Mesendoderm (in vitro differentiated cells): ENCODE measurements around the gene SLC6A17.

Experiments
- DNase-seq: peaks from one replicate; pipeline ENCODE4 v3.0.0; 2013
- H2AK5ac ChIP-seq: 2 replicates; pipeline ENCODE4 v1.6.1; 2013; ENCODE audit warnings: low read length, inconsistent platforms
- H2BK120ac ChIP-seq: 2 replicates; pipeline ENCODE4 v1.6.1; 2013; ENCODE audit warnings: low read depth, mild to moderate bottlenecking, low read length, moderate library complexity, mixed read lengths
- H2BK15ac ChIP-seq: replicated peaks from 2 replicates; pipeline ENCODE4 v1.6.1; 2013; ENCODE audit warnings: low read depth, mild to moderate bottlenecking, moderate library complexity
- H2BK5ac ChIP-seq: 2 replicates; pipeline ENCODE4 v1.6.1; 2013; ENCODE audit warnings: low read length, inconsistent platforms
- H3K18ac ChIP-seq: 2 replicates; pipeline ENCODE4 v1.6.1; 2013; ENCODE audit warnings: mild to moderate bottlenecking, low read length, mixed read lengths
- H3K23ac ChIP-seq: one replicate; pipeline ENCODE4 v1.6.1; 2013; ENCODE audit warnings: low read length
- H3K27ac ChIP-seq: 2 replicates; pipeline ENCODE4 v1.5.1; 2013; ENCODE audit warnings: low read depth, mild to moderate bottlenecking, inconsistent platforms, low read length, moderate library complexity
- H3K27me3 ChIP-seq: 2 replicates; pipeline ENCODE4 v1.6.1; 2013; ENCODE audit warnings: low read length, control low read depth, mild to moderate bottlenecking, inconsistent platforms; ENCODE audit not compliant: insufficient read depth, poor library complexity
- H3K36me3 ChIP-seq: 2 replicates; pipeline ENCODE4 v1.6.1; 2013; ENCODE audit warnings: low read length, inconsistent platforms; ENCODE audit not compliant: control insufficient read depth, insufficient read depth
- H3K4ac ChIP-seq: one replicate; pipeline ENCODE4 v1.6.1; 2013; ENCODE audit warnings: low read depth, mild to moderate bottlenecking, low read length, moderate library complexity
- H3K4me1 ChIP-seq: 2 replicates; pipeline ENCODE4 v1.6.1; 2013; ENCODE audit warnings: low read depth, low read length, inconsistent platforms; ENCODE audit not compliant: control insufficient read depth
- H3K4me2 ChIP-seq: 2 replicates; pipeline ENCODE4 v1.6.1; 2013; ENCODE audit warnings: low read length
- H3K4me3 ChIP-seq: 2 replicates; pipeline ENCODE4 v1.5.1; 2013; ENCODE audit warnings: mild to moderate bottlenecking, low read length
- H3K56ac ChIP-seq: one replicate; pipeline ENCODE4 v1.6.1; 2013; ENCODE audit warnings: low read length
- H3K79me1 ChIP-seq: 2 replicates; pipeline ENCODE4 v1.6.1; 2013; ENCODE audit warnings: low read length, inconsistent platforms
- H3K79me2 ChIP-seq: 2 replicates; pipeline ENCODE4 v1.6.1; 2013; ENCODE audit warnings: mild to moderate bottlenecking, low read length; ENCODE audit not compliant: control insufficient read depth, insufficient read depth
- H3K9ac ChIP-seq: 2 replicates; pipeline ENCODE4 v1.6.1; 2013; ENCODE audit warnings: low read length, inconsistent platforms
- H4K5ac ChIP-seq: one replicate; pipeline ENCODE4 v1.6.1; 2013; ENCODE audit warnings: low read length
- H4K8ac ChIP-seq: one replicate; pipeline ENCODE4 v1.6.1; 2013; ENCODE audit warnings: low read depth, mild to moderate bottlenecking, control low read depth, low read length, moderate library complexity
- WGBS: extraction: QIAGEN DNeasy Blood & Tissue Kit; methylation state at CpG from one replicate; pipeline ENCODE4 v1.1.7; 2013; ENCODE audit warnings: low lambda C conversion rate, missing lambda C conversion rate; ENCODE audit not compliant: insufficient coverage; ENCODE audit errors: extremely low coverage; 5-methylcytosine and 5-hydroxymethylcytosine counted together

SLC6A17 gene

GRCh38 chr1:110218137-110218536 lies 67.8 kb downstream of the SLC6A17 start:
- Histone ChIP-seq H2BK120ac (no peak overlapping the region), H3K18ac (no peak overlapping the region), H3K4me1 (peaks cover 34% of the 10 kb centered on the region), H4K8ac (no peak overlapping the region), H3K9ac (no peak overlapping the region), H3K4me3 (no peak overlapping the region), H3K4me2 (no peak overlapping the region), H3K79me2 (peaks cover 49% of the 10 kb centered on the region), H3K27me3 (no peaks in the 10 kb centered on the region), H3K27ac (no peak overlapping the region), H3K36me3 (peaks cover 2% of the 10 kb centered on the region), H2AK5ac (no peak overlapping the region), H3K4ac (no peak overlapping the region), H3K56ac (no peak overlapping the region), H2BK5ac (no peak overlapping the region), H3K23ac (no peak overlapping the region), H3K79me1 (peaks cover 40% of the 10 kb centered on the region), H4K5ac (no peak overlapping the region), H2BK15ac (no peak overlapping the region)
- peak; percentile 83 for DNase-seq
- WGBS: no CpG with 5 or more reads among the region's 5 CpGs

DNA sequence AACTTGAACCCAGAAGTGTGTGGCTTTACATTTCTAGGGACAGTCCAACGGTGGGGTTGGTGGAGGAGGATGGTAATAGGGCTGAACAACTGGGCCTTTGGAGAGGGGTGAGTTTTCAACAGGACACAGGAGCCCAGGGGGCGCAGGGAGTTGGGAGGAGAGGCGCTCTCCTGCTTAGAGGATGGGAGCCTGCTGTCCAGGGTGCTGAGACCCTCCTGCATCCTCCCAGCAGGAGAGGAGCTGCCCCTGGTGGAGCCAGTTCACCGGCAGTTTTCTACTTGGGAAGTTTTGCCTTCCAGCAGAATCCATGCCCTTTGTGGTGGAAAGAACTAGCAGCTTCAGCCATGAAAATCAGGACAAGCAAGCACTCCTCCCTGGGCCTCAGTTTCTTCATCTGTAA lies 68.4 kb downstream of the SLC6A17 start:
- Histone ChIP-seq H4K5ac (no peak overlapping the region), H2AK5ac (no peak overlapping the region), H3K27ac (no peak overlapping the region), H2BK15ac (no peak overlapping the region), H3K56ac (no peak overlapping the region), H3K23ac (no peak overlapping the region), H3K4me3 (no peak overlapping the region), H3K27me3 (no peaks in the 10 kb centered on the region), H3K4me2 (no peak overlapping the region), H2BK120ac (no peak overlapping the region), H3K4me1 (peaks cover 32% of the 10 kb centered on the region), H3K4ac (no peak overlapping the region), H3K79me2 (peaks cover 47% of the 10 kb centered on the region), H2BK5ac (no peak overlapping the region), H3K79me1 (peaks cover 45% of the 10 kb centered on the region), H3K9ac (no peak overlapping the region), H3K18ac (no peak overlapping the region), H4K8ac (no peak overlapping the region), H3K36me3 (peaks cover 6% of the 10 kb centered on the region)
- WGBS: no CpG with 5 or more reads among the region's 4 CpGs
- DNase-seq: peak; percentile 62

DNA sequence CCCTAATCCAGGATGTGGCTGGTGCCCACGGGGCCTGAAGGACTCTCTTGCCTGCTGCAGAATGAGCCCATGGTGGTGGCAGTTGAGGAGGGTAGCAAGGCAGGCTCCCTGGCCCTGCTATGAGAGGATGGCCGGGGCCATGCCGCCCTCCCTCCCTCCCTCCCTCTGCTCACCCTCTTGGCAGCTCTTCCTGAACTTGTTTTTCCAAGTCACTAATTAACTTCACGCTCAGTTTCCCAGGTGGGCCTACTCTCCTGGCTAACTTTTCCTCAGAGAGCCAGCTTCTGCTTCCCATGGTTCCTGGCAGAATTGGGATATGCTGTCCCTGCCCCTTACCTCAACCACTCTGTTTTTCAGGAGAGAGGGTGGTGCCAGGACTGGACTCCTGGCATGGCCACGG lies 70.0 kb downstream of the SLC6A17 start:
- no peak overlapping the region for H3K56ac ChIP-seq
- H3K36me3 ChIP-seq: peaks cover 6% of the 10 kb centered on the region
- H2BK15ac ChIP-seq: no peak overlapping the region
- peaks cover 31% of the 10 kb centered on the region for H3K79me2 ChIP-seq
- H3K23ac ChIP-seq: no peak overlapping the region
- H3K27me3 ChIP-seq: no peaks in the 10 kb centered on the region
- no CpG with 5 or more reads among the region's 5 CpGs for WGBS
- H2BK5ac ChIP-seq: no peak overlapping the region
- H2AK5ac ChIP-seq: no peak overlapping the region
- H3K9ac ChIP-seq: no peak overlapping the region
- no peak overlapping the region for H3K18ac ChIP-seq
- no peak overlapping the region for H3K4me3 ChIP-seq
- DNase-seq: no peak
- H3K79me1 ChIP-seq: peaks cover 40% of the 10 kb centered on the region
- H4K8ac ChIP-seq: no peak overlapping the region
- H4K5ac ChIP-seq: no peak overlapping the region
- no peak overlapping the region for H3K4ac ChIP-seq
- no peak overlapping the region for H3K27ac ChIP-seq
- no peak overlapping the region for H2BK120ac ChIP-seq
- H3K4me1 ChIP-seq: peaks cover 24% of the 10 kb centered on the region
- no peak overlapping the region for H3K4me2 ChIP-seq

GRCh38 chr1:110221119-110221518 lies 70.8 kb downstream of the SLC6A17 start:
- no CpG with 5 or more reads among the region's 4 CpGs for WGBS
- no peak overlapping the region for H3K4ac ChIP-seq
- H2BK15ac ChIP-seq: no peak overlapping the region
- no peak overlapping the region for H3K23ac ChIP-seq
- H3K36me3 ChIP-seq: peaks cover 6% of the 10 kb centered on the region
- H4K8ac ChIP-seq: no peak overlapping the region
- H3K27ac ChIP-seq: no peak overlapping the region
- H3K4me1 ChIP-seq: peaks cover 22% of the 10 kb centered on the region
- H4K5ac ChIP-seq: no peak overlapping the region
- no peak overlapping the region for H2BK120ac ChIP-seq
- no peak overlapping the region for H3K56ac ChIP-seq
- H3K27me3 ChIP-seq: no peaks in the 10 kb centered on the region
- H3K79me1 ChIP-seq: peaks cover 41% of the 10 kb centered on the region
- no peak for DNase-seq
- no peak overlapping the region for H3K4me3 ChIP-seq
- no peak overlapping the region for H3K9ac ChIP-seq
- peaks cover 30% of the 10 kb centered on the region for H3K79me2 ChIP-seq
- H2AK5ac ChIP-seq: no peak overlapping the region
- no peak overlapping the region for H3K18ac ChIP-seq
- no peak overlapping the region for H2BK5ac ChIP-seq
- H3K4me2 ChIP-seq: no peak overlapping the region

DNA sequence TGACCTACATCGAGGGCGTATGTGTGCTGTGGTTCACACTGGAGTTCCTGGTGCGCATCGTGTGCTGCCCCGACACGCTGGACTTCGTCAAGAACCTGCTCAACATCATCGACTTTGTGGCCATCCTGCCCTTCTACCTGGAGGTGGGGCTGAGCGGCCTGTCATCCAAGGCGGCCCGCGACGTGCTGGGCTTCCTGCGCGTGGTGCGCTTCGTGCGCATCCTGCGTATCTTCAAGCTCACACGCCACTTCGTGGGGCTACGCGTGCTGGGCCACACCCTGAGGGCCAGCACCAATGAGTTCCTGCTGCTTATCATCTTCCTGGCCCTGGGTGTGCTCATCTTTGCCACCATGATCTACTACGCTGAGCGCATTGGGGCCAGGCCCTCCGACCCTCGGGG lies 72.8 kb downstream of the SLC6A17 start:
- H3K36me3 ChIP-seq: peaks cover 8% of the 10 kb centered on the region

DNA sequence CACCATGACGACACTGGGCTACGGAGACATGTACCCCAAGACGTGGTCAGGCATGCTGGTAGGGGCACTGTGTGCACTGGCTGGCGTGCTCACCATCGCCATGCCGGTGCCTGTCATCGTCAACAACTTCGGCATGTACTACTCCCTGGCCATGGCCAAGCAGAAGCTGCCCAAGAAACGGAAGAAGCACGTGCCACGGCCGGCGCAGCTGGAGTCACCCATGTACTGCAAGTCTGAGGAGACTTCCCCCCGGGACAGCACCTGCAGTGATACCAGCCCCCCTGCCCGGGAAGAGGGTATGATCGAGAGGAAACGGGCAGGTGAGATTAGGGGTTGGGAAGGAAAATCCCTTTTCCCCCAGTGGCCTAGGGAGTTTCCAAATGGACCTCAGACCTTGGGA lies 73.3 kb downstream of the SLC6A17 start:
- Histone ChIP-seq H3K79me2 (peaks cover 21% of the 10 kb centered on the region), H3K27ac (no peak overlapping the region), H3K56ac (no peak overlapping the region), H3K27me3 (no peaks in the 10 kb centered on the region), H3K79me1 (peaks cover 35% of the 10 kb centered on the region), H3K4ac (no peak overlapping the region), H2BK5ac (no peak overlapping the region), H3K4me2 (no peak overlapping the region), H3K18ac (no peak overlapping the region), H2AK5ac (no peak overlapping the region), H3K4me1 (peaks cover 3% of the 10 kb centered on the region), H2BK15ac (no peak overlapping the region), H3K9ac (no peak overlapping the region), H4K5ac (no peak overlapping the region), H2BK120ac (no peak overlapping the region), H3K36me3 (peaks cover 8% of the 10 kb centered on the region), H3K4me3 (no peak overlapping the region), H3K23ac (no peak overlapping the region), H4K8ac (no peak overlapping the region)
- no peak for DNase-seq
- WGBS: no CpG with 5 or more reads among the region's 17 CpGs

More for the DNA sequence above, 72.8 kb downstream of the SLC6A17 start:
- H3K27me3 ChIP-seq: no peaks in the 10 kb centered on the region
- no peak overlapping the region for H2AK5ac ChIP-seq
- H3K4me1 ChIP-seq: peaks cover 6% of the 10 kb centered on the region
- H2BK5ac ChIP-seq: no peak overlapping the region
- peaks cover 22% of the 10 kb centered on the region for H3K79me2 ChIP-seq
- no peak overlapping the region for H4K5ac ChIP-seq
- H3K23ac ChIP-seq: no peak overlapping the region
- H3K4me2 ChIP-seq: no peak overlapping the region
- peaks cover 35% of the 10 kb centered on the region for H3K79me1 ChIP-seq
- no peak for DNase-seq
- no peak overlapping the region for H2BK120ac ChIP-seq
- no peak overlapping the region for H3K4me3 ChIP-seq
- H3K27ac ChIP-seq: no peak overlapping the region
- no CpG with 5 or more reads among the region's 27 CpGs for WGBS
- H3K9ac ChIP-seq: no peak overlapping the region
- no peak overlapping the region for H3K56ac ChIP-seq
- H4K8ac ChIP-seq: no peak overlapping the region
- H3K18ac ChIP-seq: no peak overlapping the region
- no peak overlapping the region for H2BK15ac ChIP-seq
- H3K4ac ChIP-seq: no peak overlapping the region
